H1 (cell line): ENCODE results near the gene KLF4. TPM values are rescaled to one million over a fixed set of nuclear protein-coding genes. Genes with fewer than 3 reads are reported as not detected.

Experiments
- CTCF ChIA-PET: fragments of 300-600 bp; sonication (Branson Sonifier 250); formaldehyde crosslinking; loops from one replicate; lab custom pipeline; 2021; ENCODE audit not compliant: partially characterized antibody; lab: Charles Lee
- POLR2A ChIA-PET: fragments of 300-600 bp; sonication (Branson Sonifier 250); formaldehyde crosslinking; loops from one replicate; lab custom pipeline; 2021; ENCODE audit warnings: inconsistent platforms; ENCODE audit not compliant: partially characterized antibody; lab: Charles Lee
- DNase-seq, 2 experiments: peaks; one replicate each; pipeline versions ENCODE4 v3.0.0 to v3.0.0-alpha.2; 2010 to 2022; ENCODE audit warnings: low spot score in 2 of 2, low read depth in 1 of 2, mixed read lengths in 1 of 2
- FAIRE-seq: peaks from 2 replicates; lab custom pipeline; 2011; peaks lifted over from hg19 to GRCh38; lab: Jason Lieb, UNC
- H2AFZ ChIP-seq: 2 replicates; pipeline ENCODE4 v1.8.1; 2012; ENCODE audit warnings: low read length, inconsistent platforms
- H2AK5ac ChIP-seq: 2 replicates; pipeline ENCODE4 v1.6.1; 2013; ENCODE audit warnings: low read depth, low read length
- H2BK120ac ChIP-seq: replicated peaks from 2 replicates; pipeline ENCODE3; 2013; ENCODE audit warnings: low read depth, low read length, inconsistent platforms
- H2BK12ac ChIP-seq: 2 replicates; pipeline ENCODE4 v1.6.1; 2013; ENCODE audit warnings: low read depth, low read length
- H2BK15ac ChIP-seq: 2 replicates; pipeline ENCODE4 v1.6.1; 2013; ENCODE audit warnings: low read length
- H2BK20ac ChIP-seq: 2 replicates; pipeline ENCODE4 v1.6.1; 2013; ENCODE audit warnings: low read length
- H2BK5ac ChIP-seq: 2 replicates; pipeline ENCODE4 v1.6.1; 2013; ENCODE audit warnings: low read depth, low read length
- H3K14ac ChIP-seq: 2 replicates; pipeline ENCODE4 v1.6.1; 2013; ENCODE audit warnings: inconsistent platforms; ENCODE audit not compliant: insufficient read length
- H3K18ac ChIP-seq: 2 replicates; pipeline ENCODE4 v1.6.1; 2013; ENCODE audit warnings: low read length; ENCODE audit errors: extremely low read depth
- H3K23ac ChIP-seq: 2 replicates; pipeline ENCODE4 v1.6.1; 2013; ENCODE audit warnings: inconsistent platforms; ENCODE audit not compliant: insufficient read length
- H3K23me2 ChIP-seq: 2 replicates; pipeline ENCODE4 v1.6.1; 2013; ENCODE audit warnings: low read depth, low read length
- H3K27ac ChIP-seq: 2 replicates; pipeline ENCODE4 v1.6.1; 2011; ENCODE audit warnings: low read depth, low read length, inconsistent platforms
- H3K27me3 ChIP-seq, 4 experiments: replicated peaks in 1 of 4; 1 replicate in 1 of 4; 2 replicates in 3 of 4; pipeline versions ENCODE4 v1.6.1 to v1.8.1; 2011 to 2013; ENCODE audit warnings: low read length in 3 of 4, mild to moderate bottlenecking in 3 of 4, inconsistent platforms in 2 of 4, mixed read lengths in 2 of 4, moderate library complexity in 1 of 4; ENCODE audit not compliant: control insufficient read depth in 3 of 4, insufficient read depth in 3 of 4; ENCODE audit errors: extremely low read depth in 1 of 4
- H3K36me3 ChIP-seq, 4 experiments: 2 replicates each; pipeline versions ENCODE4 v1.6.1 to v1.8.1; 2011 to 2013; ENCODE audit warnings: mild to moderate bottlenecking in 4 of 4, low read length in 3 of 4, moderate library complexity in 2 of 4, control low read depth in 1 of 4, inconsistent platforms in 1 of 4; ENCODE audit not compliant: insufficient read depth in 4 of 4, control insufficient read depth in 2 of 4
- H3K4ac ChIP-seq: replicated peaks from 2 replicates; pipeline ENCODE3; 2013; ENCODE audit warnings: low read length, low read depth, mixed read lengths, inconsistent platforms; ENCODE audit not compliant: insufficient read length
- H3K4me1 ChIP-seq, 4 experiments: replicated peaks in 1 of 4; 1 replicate in 1 of 4; 2 replicates in 3 of 4; pipeline versions ENCODE4 v1.6.1 to v1.8.1; 2011 to 2013; ENCODE audit warnings: low read length in 3 of 4, inconsistent platforms in 2 of 4, mixed read lengths in 1 of 4; ENCODE audit not compliant: insufficient read depth in 4 of 4, control insufficient read depth in 3 of 4
- H3K4me2 ChIP-seq, 2 experiments: 2 replicates each; pipeline versions ENCODE4 v1.6.1 to v1.8.1; 2011 to 2013; ENCODE audit warnings: low read depth in 2 of 2, low read length in 2 of 2, control low read depth in 1 of 2, inconsistent platforms in 1 of 2, mild to moderate bottlenecking in 1 of 2; ENCODE audit not compliant: insufficient read depth in 1 of 2
- H3K4me3 ChIP-seq, 4 experiments: fragments of 200-600, 300-600 bp in 1 of 4; sonication (generic), shearing (Covaris generic), sonication (Bioruptor Twin) in 1 of 4; 2 replicates each; pipeline versions ENCODE4 v1.5.1 to v1.8.1; 2011 to 2016; ENCODE audit warnings: low read length in 4 of 4, low read depth in 3 of 4, control low read depth in 2 of 4, inconsistent platforms in 2 of 4, mild to moderate bottlenecking in 2 of 4, mixed read lengths in 1 of 4, moderate library complexity in 1 of 4; ENCODE audit not compliant: insufficient read depth in 2 of 4; ENCODE audit errors: extremely low read depth in 1 of 4
- H3K56ac ChIP-seq: replicated peaks from 2 replicates; pipeline ENCODE3; 2013; ENCODE audit warnings: low read depth, mild to moderate bottlenecking, mixed read lengths, low read length, inconsistent platforms; ENCODE audit not compliant: insufficient read length
- H3K79me1 ChIP-seq: 2 replicates; pipeline ENCODE4 v1.6.1; 2013; ENCODE audit warnings: low read depth, low read length, control low read depth
- H3K79me2 ChIP-seq, 2 experiments: 2 replicates each; pipeline versions ENCODE4 v1.6.1 to v1.8.1; 2012 to 2013; ENCODE audit warnings: low read length in 2 of 2, mild to moderate bottlenecking in 2 of 2, inconsistent platforms in 1 of 2; ENCODE audit not compliant: insufficient read depth in 2 of 2, control insufficient read depth in 1 of 2
- H3K9ac ChIP-seq, 4 experiments: replicated peaks in 1 of 4; 1 replicate in 1 of 4; 2 replicates in 3 of 4; pipeline versions ENCODE4 v1.6.1 to v1.8.1; 2011 to 2013; ENCODE audit warnings: low read depth in 3 of 4, low read length in 3 of 4, control low read depth in 2 of 4, mild to moderate bottlenecking in 2 of 4, moderate library complexity in 2 of 4, inconsistent platforms in 1 of 4; ENCODE audit errors: extremely low read depth in 1 of 4
- H3K9me3 ChIP-seq, 2 experiments: 2 replicates each; pipeline versions ENCODE4 v1.6.1 to v1.8.1; 2012 to 2013; ENCODE audit warnings: mild to moderate bottlenecking in 2 of 2, moderate library complexity in 2 of 2, control low read depth in 1 of 2, inconsistent platforms in 1 of 2, low read depth in 1 of 2, low read length in 1 of 2, mixed read lengths in 1 of 2; ENCODE audit not compliant: insufficient read depth in 2 of 2
- H4K20me1 ChIP-seq, 2 experiments: replicated peaks in 1 of 2; 2 replicates each; pipeline versions ENCODE3 to v1.8.1; 2011 to 2013; ENCODE audit warnings: inconsistent platforms in 2 of 2, low read length in 2 of 2, mild to moderate bottlenecking in 1 of 2; ENCODE audit not compliant: insufficient read depth in 2 of 2, control insufficient read depth in 1 of 2
- H4K5ac ChIP-seq: 2 replicates; pipeline ENCODE4 v1.6.1; 2013; ENCODE audit warnings: low read length, low read depth, mixed read lengths, inconsistent platforms; ENCODE audit not compliant: insufficient read length
- H4K8ac ChIP-seq: 2 replicates; pipeline ENCODE4 v1.8.0; 2013; ENCODE audit warnings: mild to moderate bottlenecking, moderate library complexity, low read length, inconsistent platforms; ENCODE audit not compliant: insufficient read depth; ENCODE audit errors: extremely low read depth
- H4K91ac ChIP-seq: replicated peaks from 2 replicates; pipeline ENCODE3; 2013; ENCODE audit warnings: low read length, mixed read lengths, inconsistent platforms; ENCODE audit not compliant: insufficient read length
- FOSL1 ChIP-seq: IDR thresholded peaks from 2 replicates; pipeline ENCODE4 v1.6.1; 2011; ENCODE audit warnings: mild to moderate bottlenecking, low read depth, low read length, moderate library complexity; ENCODE audit not compliant: insufficient read depth
- HDAC2 ChIP-seq, 2 experiments: fragments of 300-600 bp in 1 of 2; sonication (generic) in 1 of 2; IDR thresholded peaks; 2 replicates each; pipeline ENCODE4 v1.6.1; 2011 to 2012; ENCODE audit warnings: low read depth in 2 of 2, low read length in 2 of 2, mild to moderate bottlenecking in 2 of 2, moderate library complexity in 2 of 2, borderline replicate concordance in 1 of 2, inconsistent platforms in 1 of 2
- HDAC6 ChIP-seq: IDR thresholded peaks from one replicate; pipeline ENCODE4 v1.7.1; 2012; ENCODE audit warnings: low read depth, mild to moderate bottlenecking, inconsistent platforms, low read length, moderate library complexity
- KDM1A ChIP-seq: fragments of 200-600, 300-600 bp; sonication (generic); IDR thresholded peaks from 2 replicates; pipeline ENCODE4 v1.7.1; 2016; ENCODE audit warnings: mild to moderate bottlenecking, low read length, borderline replicate concordance
- NANOG ChIP-seq: IDR thresholded peaks from 2 replicates; pipeline ENCODE4 v1.6.1; 2011; ENCODE audit warnings: low read length, low read depth, mild to moderate bottlenecking, inconsistent platforms; ENCODE audit not compliant: insufficient read depth, poor library complexity, severe bottlenecking
- SAP30 ChIP-seq: fragments of 300-600 bp; sonication (generic); IDR thresholded peaks from 2 replicates; pipeline ENCODE4 v1.7.1; 2012; ENCODE audit warnings: low read length, moderate library complexity, mild to moderate bottlenecking, inconsistent platforms; ENCODE audit not compliant: insufficient read depth, insufficient replicate concordance
- SP4 ChIP-seq: IDR thresholded peaks from 2 replicates; pipeline ENCODE4 v1.6.1; 2012; ENCODE audit warnings: low read length, inconsistent platforms
- SUZ12 ChIP-seq: fragments of 200-600 bp; sonication (generic); IDR thresholded peaks from 2 replicates; pipeline ENCODE4 v1.6.1; 2012; ENCODE audit warnings: mild to moderate bottlenecking, inconsistent platforms, low read length, moderate library complexity, mixed read lengths
- YY1 ChIP-seq: IDR thresholded peaks from 2 replicates; pipeline ENCODE4 v1.6.1; 2011; ENCODE audit warnings: low read depth, mild to moderate bottlenecking, low read length
- WGBS, 2 experiments: shearing (Covaris generic) in 1 of 2; methylation state at CpG; one replicate each; pipeline versions ENCODE4 v1.1.6 to v1.1.7; 2013 to 2015; ENCODE audit warnings: low lambda C conversion rate in 2 of 2, mixed read lengths in 2 of 2, inconsistent platforms in 1 of 2, low coverage in 1 of 2, missing lambda C conversion rate in 1 of 2; ENCODE audit not compliant: insufficient replicate concordance in 2 of 2, insufficient coverage in 1 of 2, insufficient read length in 1 of 2; ENCODE audit errors: extremely low coverage in 1 of 2, missing lambda C conversion rate in 1 of 2; 5-methylcytosine and 5-hydroxymethylcytosine counted together
- polyA plus RNA-seq, 7 experiments: library from polyadenylated mRNA; depleted of rRNA in 3 of 7; stranded (reverse) in 5 of 7; unstranded in 2 of 7; fragments of >200 nt in 5 of 7; fragments of 200-250 nt in 2 of 7; gene quantifications; 1 replicate in 5 of 7; 2 replicates in 1 of 7; 4 replicates in 1 of 7; pipeline versions ENCODE4 v1.2.1 to v1.2.3, GENCODE V29; 2011 to 2013; ENCODE audit warnings: missing spikeins in 2 of 7, mixed read lengths in 2 of 7
- total RNA-seq: library from RNA; stranded (reverse); fragmentation: NEBNext Ultra II Directional; extraction: Animal tissue kit (Norgen Biotek cat#: 25700); gene quantifications from 2 replicates; pipeline ENCODE4 v1.2.1, GENCODE V29; 2021

The KLF4 gene
- total and polyA plus RNA-seq, 2 of the 8 experiments (the other 6 are each of a cell fraction or from before 2014, with no cell fraction given): 0.77 to 2.8 TPM

DNA sequence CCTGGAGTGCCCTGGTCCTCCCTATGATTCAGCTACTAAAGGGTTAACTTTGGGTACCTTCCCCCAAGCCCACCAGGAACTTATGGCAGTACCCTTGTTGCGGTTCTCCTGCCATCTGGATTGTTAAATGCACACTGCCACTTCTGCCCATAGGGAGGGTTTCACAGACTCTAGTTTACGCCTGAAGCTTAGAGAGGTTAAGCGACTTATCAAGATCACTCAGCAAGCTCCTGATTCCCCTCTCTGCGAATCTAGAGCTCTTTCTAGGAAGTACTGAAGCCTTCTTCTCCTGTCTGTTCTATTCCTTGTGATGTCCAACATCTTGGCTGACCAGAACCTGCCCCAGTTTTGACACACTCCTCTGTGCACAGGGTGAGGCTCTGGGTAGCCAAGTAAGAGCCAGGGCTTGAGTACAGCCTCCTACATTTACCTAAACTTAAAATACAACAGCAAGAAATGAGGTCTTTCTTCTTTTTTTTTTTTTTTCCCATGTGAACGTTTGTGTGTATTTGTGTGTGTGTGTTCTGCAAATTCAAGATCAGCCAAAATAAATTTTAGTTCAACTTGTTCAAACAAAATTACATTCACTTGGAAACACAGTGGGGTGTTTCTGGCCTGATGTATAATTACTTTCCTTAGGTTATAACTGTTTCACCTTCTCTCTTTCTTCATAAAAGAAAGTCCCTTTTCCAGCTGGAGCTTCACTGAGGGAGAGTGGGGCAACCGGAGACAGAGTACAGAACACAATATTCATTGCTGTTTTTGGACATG, 28.7 kb upstream of the KLF4 start:
- no peaks in the 10 kb centered on the region for H3K4me1 ChIP-seq
- no peak overlapping the region for H3K23ac ChIP-seq
- H4K8ac ChIP-seq: no peak overlapping the region
- no peak overlapping the region for H3K9ac ChIP-seq
- H3K79me2 ChIP-seq: no peaks in the 10 kb centered on the region
- H3K4ac ChIP-seq: no peak overlapping the region
- peak overlapping the region; percentile 50; the same call in 1 of the 2 replicates for H2AFZ ChIP-seq
- no peaks in the 10 kb centered on the region for H3K79me1 ChIP-seq
- H3K4me2 ChIP-seq: no peak overlapping the region
- H3K27me3 ChIP-seq: no peaks in the 10 kb centered on the region
- 79% methylated on average over 6 of the region's 6 CpGs; no CpG with 5 or more reads in 1 of the 2 experiments for WGBS, 2 experiments
- H4K5ac ChIP-seq: no peak overlapping the region
- H4K91ac ChIP-seq: no peak overlapping the region
- H2BK5ac ChIP-seq: no peak overlapping the region
- DNase-seq (no peak), FAIRE-seq (no peak)
- H2AK5ac ChIP-seq: no peak overlapping the region
- H3K56ac ChIP-seq: no peak overlapping the region
- H2BK12ac ChIP-seq: no peak overlapping the region
- no peak overlapping the region for H3K27ac ChIP-seq
- no peak overlapping the region for H3K4me3 ChIP-seq
- no peaks in the 10 kb centered on the region for H3K36me3 ChIP-seq
- H2BK120ac ChIP-seq: no peak overlapping the region
- ChIA-PET POLR2A (no interaction called here), CTCF (interaction anchor here (0.8 kb wide), 1 partner anchor 8 kb away, joined by 3 read pairs; no protein-coding TSS in a partner anchor)
- no peak overlapping the region for H2BK15ac ChIP-seq
- no peak overlapping the region for H2BK20ac ChIP-seq
- H3K14ac ChIP-seq: no peak overlapping the region
- no peaks in the 10 kb centered on the region for H3K23me2 ChIP-seq
- H3K9me3 ChIP-seq: no peaks in the 10 kb centered on the region
- no peaks in the 10 kb centered on the region for H4K20me1 ChIP-seq
- H3K18ac ChIP-seq: no peak overlapping the region
- TF ChIP-seq SAP30 (no peak), HDAC2 (IDR thresholded peaks at IDR 0.05; ENCODE audit: borderline replicate concordance in 1 of 2, low read depth in 2 of 2, low read length in 2 of 2) (no peak), SUZ12 (no peak), FOSL1 (no peak), HDAC6 (no peak), NANOG (no peak), YY1 (no peak), KDM1A (no peak), SP4 (no peak)
